ENCODE results near the gene MEF2D.

Gene MEF2D

DNA sequence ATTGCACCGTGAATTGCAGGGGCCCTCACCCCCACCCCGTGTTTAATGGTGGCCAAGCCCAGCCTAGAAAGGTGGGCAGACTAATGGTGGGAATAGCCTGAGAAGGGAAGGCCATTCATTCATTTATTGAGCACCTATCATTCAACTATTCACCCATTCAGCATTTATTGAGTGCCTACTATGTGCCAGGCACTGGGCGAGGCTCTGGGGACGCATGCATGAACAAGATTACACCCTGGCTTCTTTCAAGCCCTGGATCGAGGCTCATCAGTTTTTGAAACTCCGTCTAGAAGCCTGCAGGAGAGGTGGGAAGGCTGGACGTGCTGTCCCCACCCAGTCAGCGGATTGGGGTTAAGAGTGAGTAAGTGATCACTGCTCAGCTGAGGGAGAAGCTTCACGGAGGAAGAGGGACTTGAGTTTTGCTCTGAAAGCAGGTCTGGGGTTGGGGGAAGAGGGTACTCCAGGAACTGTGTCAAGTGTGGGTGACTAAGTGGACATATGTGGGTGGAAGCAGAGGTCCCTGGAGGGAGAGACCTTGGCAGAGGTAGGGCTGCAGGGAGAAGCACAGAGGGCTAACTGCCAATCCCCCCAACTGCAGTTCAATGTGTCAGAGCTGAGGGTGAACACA lies 35.6 kb downstream of the MEF2D start:
- no peak for DNase-seq (ENCODE audit: low read depth)
- TF ChIP-seq CTCF (IDR thresholded peaks at IDR 0.05; ENCODE audit: insufficient read depth, low read depth, low read length, missing control alignments): no peak
- H3K4me3 ChIP-seq (ENCODE audit: low read length): no peak overlapping the region

DNA sequence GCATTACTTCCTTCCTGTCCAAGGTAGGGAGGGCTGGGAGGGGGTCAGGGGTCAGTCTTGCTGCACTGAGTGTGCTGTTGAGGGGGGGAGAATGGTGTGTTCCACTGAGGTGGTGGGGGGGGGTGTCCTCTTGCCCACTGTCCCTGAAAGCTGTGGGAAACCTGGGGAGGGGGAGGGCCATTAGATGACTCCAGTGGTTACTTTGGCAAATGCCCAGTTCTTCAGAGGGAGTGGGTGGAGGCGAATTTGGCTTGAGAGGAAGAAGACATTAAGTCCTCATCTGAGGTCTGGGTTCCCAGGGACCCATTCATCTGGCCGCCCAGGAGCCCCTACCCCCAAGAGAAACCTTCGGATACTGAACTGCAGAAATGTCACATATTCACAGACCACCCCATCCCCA lies 36.2 kb downstream of the MEF2D start:
- TF ChIP-seq CTCF (IDR thresholded peaks at IDR 0.05; ENCODE audit: insufficient read depth, low read depth, low read length, missing control alignments): no peak
- H3K4me3 ChIP-seq (ENCODE audit: low read length): no peak overlapping the region
- no peak for DNase-seq (ENCODE audit: low read depth)

GRCh38 chr1:156463874-156464273 lies 36.7 kb downstream of the MEF2D start:
- TF ChIP-seq CTCF (IDR thresholded peaks at IDR 0.05; ENCODE audit: insufficient read depth, low read depth, low read length, missing control alignments): no peak
- no peak overlapping the region for H3K4me3 ChIP-seq (ENCODE audit: low read length)
- no peak for DNase-seq (ENCODE audit: low read depth)

GRCh38 chr1:156462954-156463795 lies 37.4 kb downstream of the MEF2D start:
- H3K4me3 ChIP-seq (ENCODE audit: low read length): no peak overlapping the region
- TF ChIP-seq CTCF (IDR thresholded peaks at IDR 0.05; ENCODE audit: insufficient read depth, low read depth, low read length, missing control alignments): no peak
- no peak for DNase-seq (ENCODE audit: low read depth)

DNA sequence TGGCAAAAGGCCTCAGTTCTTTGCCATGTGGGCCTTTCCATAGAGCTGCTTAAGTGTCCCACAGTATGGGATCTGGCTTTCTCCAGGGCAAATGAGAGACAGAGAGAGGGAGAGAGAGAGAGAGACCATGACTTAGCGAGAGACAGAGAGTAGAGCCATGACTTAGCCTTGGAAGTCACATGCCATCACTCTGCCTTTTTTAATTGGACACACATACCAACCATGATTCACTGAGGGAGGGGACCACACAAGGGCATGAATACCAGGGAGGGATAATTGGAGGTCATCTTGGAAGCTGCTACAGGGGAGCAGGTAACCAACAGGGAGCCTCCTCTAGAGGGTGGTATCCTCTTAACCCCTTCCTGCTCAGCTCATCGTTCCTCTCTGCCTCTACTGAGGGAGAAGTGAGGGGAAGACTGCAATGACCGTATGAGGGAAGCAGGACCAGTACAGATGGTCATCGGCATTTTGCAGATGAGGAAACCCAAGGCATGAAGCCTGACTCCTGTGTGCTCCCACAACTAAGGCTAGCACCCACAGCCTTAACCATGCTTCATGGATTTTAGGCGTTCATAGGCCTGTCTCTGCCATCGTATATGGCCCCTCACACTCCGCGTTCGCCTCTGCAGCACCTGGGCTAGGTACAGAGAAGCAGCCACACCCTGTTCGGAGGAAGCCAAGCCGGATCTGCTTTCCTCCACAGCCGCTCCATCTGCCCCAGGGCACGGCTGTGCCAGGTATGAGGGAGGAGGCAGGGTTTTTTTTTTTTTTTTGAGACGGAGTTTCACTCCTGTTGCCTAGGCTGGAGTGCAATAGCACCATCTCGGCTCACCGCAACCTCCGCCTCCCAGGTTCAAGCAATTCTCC lies 38.6 kb downstream of the MEF2D start:
- DNase-seq (ENCODE audit: low read depth): peak; percentile 77
- no peak overlapping the region for H3K4me3 ChIP-seq (ENCODE audit: low read length)
- TF ChIP-seq CTCF (IDR thresholded peaks at IDR 0.05; ENCODE audit: insufficient read depth, low read depth, low read length, missing control alignments): no peak

DNA sequence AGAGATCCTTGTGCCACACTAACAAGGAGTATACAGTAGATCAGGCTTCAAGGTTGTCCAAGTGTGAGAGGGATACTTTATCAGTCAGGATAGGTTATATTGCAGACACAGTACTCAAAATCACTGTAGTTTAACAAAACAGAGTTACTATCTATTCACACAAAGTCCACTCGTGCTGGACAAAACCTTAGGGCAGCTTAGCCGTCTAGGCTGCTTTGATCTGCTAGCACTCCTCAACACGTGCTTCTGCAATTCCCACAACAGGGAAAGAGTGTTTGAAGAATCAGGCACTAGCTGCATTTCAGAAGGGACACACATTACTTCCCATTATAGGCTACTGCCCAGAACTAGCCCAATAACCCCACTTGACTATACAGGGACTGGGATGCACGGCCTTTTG lies 39.5 kb downstream of the MEF2D start:
- H3K4me3 ChIP-seq (ENCODE audit: low read length): no peak overlapping the region

More for the DNA sequence above, 39.5 kb downstream of the MEF2D start:
- no peak for TF ChIP-seq CTCF (IDR thresholded peaks at IDR 0.05; ENCODE audit: insufficient read depth, low read depth, low read length, missing control alignments)
- DNase-seq (ENCODE audit: low read depth): no peak

All from epithelial cell of esophagus (primary cell).